HG03571 (cell line): ENCODE data around the gene MAP3K2.
"Not testable (repeated sequence)": the region's sequence is repeated elsewhere in the genome, so short reads cannot be mapped to it uniquely, and the experiment has no call there.

ENCODE experiments used
- ATAC-seq: cut with Tn5 transposase; IDR thresholded peaks from one replicate; pipeline ENCODE4 v1.9.1; 2021; ENCODE audit not compliant: unreplicated experiment

The MAP3K2 gene

GRCh38 chr2:127421871-127422558, 34.2 kb upstream of the MAP3K2 start:
- ATAC-seq: no peak

DNA sequence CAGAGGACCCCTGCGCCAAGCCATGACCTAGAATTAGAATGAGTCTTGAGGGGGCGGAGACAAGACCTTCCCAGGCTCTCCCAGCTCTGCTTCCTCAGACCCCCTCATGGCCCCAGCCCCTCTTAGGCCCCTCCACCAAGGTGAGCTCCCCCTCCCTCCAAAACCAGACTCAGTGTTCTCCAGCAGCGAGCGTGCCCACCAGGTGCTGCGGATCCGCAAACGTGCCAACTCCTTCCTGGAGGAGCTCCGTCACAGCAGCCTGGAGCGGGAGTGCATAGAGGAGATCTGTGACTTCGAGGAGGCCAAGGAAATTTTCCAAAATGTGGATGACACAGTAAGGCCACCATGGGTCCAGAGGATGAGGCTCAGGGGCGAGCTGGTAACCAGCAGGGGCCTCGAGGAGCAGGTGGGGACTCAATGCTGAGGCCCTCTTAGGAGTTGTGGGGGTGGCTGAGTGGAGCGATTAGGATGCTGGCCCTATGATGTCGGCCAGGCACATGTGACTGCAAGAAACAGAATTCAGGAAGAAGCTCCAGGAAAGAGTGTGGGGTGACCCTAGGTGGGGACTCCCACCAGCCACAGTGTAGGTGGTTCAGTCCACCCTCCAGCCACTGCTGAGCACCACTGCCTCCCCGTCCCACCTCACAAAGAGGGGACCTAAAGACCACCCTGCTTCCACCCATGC, 33.5 kb upstream of the MAP3K2 start:
- no peak for ATAC-seq

DNA sequence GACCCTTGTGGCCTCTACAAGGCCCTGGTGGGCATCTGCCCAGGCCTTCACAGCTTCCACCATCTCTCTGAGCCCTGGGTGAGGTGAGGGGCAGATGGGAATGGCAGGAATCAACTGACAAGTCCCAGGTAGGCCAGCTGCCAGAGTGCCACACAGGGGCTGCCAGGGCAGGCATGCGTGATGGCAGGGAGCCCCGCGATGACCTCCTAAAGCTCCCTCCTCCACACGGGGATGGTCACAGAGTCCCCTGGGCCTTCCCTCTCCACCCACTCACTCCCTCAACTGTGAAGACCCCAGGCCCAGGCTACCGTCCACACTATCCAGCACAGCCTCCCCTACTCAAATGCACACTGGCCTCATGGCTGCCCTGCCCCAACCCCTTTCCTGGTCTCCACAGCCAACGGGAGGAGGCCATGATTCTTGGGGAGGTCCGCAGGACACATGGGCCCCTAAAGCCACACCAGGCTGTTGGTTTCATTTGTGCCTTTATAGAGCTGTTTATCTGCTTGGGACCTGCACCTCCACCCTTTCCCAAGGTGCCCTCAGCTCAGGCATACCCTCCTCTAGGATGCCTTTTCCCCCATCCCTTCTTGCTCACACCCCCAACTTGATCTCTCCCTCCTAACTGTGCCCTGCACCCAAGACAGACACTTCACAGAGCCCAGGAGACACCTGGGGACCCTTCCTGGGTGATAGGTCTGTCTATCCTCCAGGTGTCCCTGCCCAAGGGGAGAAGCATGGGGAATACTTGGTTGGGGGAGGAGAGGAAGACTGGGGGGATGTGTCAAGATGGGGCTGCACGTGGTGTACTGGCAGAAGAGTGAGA, 32.5 kb upstream of the MAP3K2 start:
- ATAC-seq: no peak

- no peak for ATAC-seq
Measured at GRCh38 chr2:127419448-127420038, 31.8 kb upstream of the MAP3K2 start.

GRCh38 chr2:127419112-127419430, 31.3 kb upstream of the MAP3K2 start:
- no peak for ATAC-seq

- no peak for ATAC-seq
Measured at GRCh38 chr2:127418300-127419111, 30.7 kb upstream of the MAP3K2 start, which contains the start of gene PROC. PROC (plus strand) TSS chr2:127418427; CDS start chr2:127419943, 1,516 bp downstream.

GRCh38 chr2:127417406-127417805, 29.6 kb upstream of the MAP3K2 start:
- ATAC-seq: no peak

GRCh38 chr2:127416506-127417001, 28.8 kb upstream of the MAP3K2 start:
- ATAC-seq: no peak

GRCh38 chr2:127415593-127416505, 28.1 kb upstream of the MAP3K2 start:
- peak; percentile 63 for ATAC-seq

DNA sequence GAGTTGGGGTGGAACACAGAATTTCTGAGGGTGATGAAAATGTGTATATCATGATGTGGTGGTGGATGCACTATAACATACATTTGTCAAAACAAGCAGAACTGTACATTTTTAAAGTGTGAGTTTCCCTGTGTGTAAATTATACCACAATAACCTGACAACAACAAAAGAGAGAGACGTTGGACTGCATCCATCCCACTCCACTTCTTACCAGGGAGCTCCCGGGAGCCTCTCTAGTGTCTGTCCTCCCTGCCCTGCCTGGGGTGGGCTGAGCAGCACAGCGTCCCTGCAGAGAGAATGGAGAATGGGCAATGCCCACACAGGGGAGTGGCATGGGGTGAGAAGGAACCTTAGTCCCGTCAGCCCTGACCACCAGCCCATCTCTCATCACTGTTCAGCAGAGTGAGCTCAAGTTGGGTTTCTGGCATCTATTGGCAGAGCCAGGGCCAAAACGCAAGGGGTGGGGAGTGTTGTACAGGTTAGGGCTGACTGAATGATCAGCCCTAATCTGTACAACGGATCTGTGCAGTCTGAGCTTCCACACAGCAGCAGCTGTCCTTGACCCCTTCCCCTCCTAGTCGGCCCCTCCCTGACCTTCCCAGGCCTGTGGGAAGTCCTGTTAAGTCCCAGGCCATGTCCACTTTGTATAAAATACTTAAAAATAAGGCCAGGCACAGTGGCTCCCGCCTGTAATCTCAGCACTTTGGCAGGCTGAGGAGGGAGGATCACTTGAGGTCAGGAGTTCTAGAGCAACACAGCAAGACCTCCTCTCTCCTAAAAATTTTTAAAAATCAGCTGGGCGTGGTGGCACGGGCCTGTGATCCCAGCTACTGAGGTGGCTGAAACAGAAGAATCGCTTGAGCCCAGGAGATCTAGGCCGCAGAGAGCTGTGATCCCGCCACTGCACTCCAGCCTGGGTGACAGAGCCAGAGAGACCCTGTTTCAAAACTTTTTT, 27.1 kb upstream of the MAP3K2 start:
- no peak for ATAC-seq

GRCh38 chr2:127413782-127414637, 26.2 kb upstream of the MAP3K2 start:
- ATAC-seq: no peak

DNA sequence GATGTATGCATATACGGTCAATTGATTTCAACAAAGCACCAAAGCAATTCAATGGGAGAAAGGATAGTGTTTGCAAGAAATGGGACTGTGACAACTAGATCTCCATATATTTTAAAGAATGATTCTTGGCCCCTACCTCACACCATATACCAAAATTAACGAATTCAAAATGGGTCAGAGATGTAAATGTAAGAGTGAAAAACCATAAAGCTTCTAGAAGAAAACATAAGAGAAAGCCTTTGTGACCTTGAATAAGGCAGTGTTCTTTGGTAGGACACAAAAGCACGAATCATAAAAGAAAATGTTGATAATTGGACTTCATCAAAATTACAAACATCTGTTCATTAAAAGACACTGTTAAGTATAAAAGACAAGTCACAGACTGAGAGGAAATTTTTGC, 25.4 kb upstream of the MAP3K2 start:
- ATAC-seq: no peak

GRCh38 chr2:127411653-127412369, 24.0 kb upstream of the MAP3K2 start:
- ATAC-seq: no peak

DNA sequence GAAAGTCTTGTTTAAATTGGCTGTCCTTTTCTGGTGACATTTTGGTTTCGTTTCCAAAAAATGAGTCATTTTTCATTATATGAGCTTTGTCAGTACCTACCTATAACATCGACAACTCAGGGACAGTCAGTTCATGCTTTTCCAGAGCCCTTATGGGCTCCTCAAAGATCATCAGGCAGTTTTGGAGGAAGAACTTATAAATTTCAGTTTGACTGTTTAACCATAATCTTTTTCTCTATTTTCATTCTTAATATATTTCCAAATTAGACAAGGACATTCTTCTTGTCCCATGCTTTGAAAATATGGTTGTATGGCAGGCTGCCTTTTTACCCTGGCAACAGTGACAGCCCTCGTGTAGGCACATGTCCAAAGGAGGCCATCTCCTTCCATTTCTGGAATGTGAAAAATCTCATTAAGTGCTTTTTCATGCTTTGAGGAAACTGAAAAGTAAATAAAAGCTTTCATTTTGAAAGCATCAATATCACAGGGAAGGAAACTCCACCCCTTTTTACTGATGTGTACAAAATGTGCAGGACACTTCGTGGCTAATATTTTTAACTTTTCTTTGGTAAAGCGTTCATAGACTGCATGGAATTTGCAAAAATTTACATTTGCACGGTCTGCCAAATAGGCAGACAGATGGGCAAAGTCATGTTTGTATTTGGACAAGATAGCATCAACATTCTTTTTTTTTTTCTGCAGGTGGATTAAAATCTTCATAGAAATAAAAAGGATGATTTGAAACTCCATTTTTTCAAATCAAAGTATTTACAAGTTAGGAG, 23.3 kb upstream of the MAP3K2 start:
- ATAC-seq: no peak

DNA sequence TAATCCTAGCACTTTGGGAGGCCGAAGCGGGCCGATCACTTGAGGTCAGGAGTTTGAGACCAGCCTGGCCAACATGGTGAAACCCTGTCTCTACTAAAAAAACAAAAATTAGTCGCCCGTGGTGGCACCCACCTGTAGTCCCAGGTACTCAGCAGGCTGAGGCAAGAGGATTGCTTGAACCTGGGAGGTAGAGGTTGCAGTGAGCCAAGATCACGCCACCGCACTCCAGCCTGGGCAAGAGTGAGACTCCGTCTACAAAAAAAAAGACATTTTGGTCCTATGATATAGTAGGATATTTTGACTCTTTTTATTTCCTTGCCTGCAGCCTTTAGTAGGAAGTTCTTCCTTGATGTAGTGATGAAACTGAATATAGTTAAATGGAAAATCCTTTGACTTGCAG, 21.9 kb upstream of the MAP3K2 start:
- ATAC-seq: not testable (repeated sequence)

GRCh38 chr2:127408807-127409099, 21.0 kb upstream of the MAP3K2 start:
- ATAC-seq: no peak
